UCSD-AML1 (cell line): ENCODE results near the gene ZNF197.
"Not testable (repeated sequence)": the region's sequence is repeated elsewhere in the genome, so short reads cannot be mapped to it uniquely, and the experiment has no call there.

Experiments used
- DNase-seq: peaks from one replicate; lab custom pipeline; 2025; ENCODE audit not compliant: unreplicated experiment; lab: John Stamatoyannopoulos, UW

ZNF197 gene

DNA sequence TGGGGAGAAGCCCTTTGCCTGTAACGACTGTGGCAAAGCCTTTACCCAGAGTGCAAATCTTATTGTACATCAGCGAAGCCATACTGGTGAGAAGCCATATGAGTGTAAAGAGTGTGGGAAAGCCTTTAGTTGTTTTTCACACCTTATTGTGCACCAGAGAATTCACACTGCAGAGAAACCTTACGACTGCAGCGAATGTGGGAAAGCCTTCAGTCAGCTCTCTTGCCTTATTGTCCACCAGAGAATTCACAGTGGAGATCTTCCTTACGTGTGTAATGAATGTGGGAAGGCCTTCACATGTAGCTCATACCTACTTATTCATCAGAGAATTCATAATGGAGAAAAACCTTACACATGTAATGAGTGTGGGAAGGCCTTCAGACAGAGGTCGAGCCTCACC is 34.6 kb downstream of the ZNF197 start:
- DNase-seq = no peak

DNA sequence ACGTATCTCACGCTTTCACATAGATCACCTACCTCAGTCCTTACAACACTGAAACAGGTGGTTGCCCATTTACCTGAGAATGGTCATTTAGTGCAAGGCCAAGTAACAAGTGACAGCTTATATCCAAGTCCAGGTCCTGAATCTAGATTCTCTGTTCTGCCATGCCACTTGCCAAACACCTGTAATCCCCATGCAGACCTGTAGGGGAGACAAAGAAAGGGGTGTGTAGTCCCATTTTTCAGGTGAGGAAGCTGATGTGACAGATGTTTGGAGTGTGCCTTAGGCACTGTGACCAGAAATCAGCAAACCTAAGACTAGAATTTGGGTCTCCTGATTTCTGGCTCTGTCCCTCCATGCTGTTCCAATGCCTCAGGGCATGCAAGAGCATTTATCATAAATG is 36.4 kb downstream of the ZNF197 start:
- DNase-seq = no peak

DNA sequence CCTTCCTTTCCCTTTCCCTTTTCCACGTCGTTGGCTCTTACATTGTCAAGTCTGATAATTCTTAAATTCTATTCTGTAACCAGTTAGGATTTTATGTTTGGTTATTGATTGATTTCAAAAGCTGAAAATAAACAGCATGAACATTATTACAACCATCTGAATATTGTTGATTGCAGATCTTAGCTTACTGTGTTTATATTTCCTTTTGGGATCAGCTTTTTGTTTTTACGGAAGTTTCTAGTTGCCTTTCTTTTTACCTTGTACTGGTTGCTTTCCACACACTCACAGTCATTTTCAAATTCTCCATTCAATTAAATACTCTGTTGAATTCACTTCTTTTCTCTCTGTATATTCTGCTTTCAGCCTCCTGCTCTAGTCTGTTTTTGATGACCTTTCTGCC is 40.3 kb downstream of the ZNF197 start:
- no peak for DNase-seq

DNA sequence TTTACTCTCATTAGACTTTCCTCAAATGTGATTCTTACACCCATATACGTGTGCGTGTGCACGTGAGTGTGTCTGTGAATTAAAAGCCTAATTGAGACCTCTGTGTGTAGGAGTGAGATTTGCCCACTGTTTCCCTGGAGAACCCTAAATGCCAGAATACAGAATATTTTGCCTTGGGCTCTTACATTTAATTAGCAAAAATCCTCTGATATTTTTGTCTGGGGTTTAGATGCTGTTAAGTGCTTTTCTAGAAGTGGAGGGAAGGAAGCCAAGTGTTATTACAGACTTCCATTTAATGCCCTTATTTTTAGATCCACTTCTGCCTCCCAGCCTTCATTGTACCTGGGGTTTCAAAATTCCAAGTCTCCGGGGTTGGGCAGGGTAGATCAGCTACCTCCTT is 41.5 kb downstream of the ZNF197 start:
- DNase-seq = no peak

DNA sequence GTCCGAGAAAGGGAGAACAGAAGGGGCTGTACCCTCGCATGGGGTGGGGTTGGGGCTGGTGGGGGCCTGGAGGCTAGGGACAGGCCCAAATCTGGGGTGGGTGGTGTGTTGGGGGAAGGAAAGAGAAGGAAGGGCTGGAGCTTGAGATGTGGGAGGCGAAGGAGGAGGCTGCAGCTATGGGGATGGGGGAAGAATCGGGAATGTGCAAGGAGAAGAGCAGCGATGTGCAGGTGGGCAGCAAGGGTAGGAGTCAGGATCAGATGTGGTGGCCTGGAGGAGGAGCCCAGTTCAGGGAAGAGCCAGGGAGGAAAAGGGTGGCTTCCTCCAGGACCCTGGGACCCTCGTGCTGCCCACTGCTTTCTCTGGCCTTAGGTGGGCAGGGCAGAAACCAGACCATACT is 44.9 kb downstream of the ZNF197 start:
- DNase-seq = no peak

DNA sequence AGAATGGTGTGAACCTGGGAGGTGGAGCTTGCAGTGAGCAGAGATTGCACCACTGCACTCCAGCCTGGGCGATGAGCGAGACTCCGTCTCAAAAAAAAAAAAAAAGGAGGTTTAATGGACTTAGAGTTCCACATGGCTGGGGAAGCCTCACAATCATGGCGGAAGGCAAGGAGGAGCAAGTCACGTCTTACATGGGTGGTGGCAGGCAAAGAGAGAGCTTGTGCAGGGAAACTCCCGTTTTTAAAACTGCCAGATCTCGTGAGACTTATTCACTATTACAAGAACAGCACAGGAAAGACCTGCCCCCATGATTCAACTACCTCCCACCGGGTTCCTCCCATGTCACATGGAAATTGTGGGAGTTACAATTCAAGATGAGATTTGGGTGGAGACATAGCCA is 48.6 kb downstream of the ZNF197 start:
- not testable (repeated sequence) for DNase-seq

DNA sequence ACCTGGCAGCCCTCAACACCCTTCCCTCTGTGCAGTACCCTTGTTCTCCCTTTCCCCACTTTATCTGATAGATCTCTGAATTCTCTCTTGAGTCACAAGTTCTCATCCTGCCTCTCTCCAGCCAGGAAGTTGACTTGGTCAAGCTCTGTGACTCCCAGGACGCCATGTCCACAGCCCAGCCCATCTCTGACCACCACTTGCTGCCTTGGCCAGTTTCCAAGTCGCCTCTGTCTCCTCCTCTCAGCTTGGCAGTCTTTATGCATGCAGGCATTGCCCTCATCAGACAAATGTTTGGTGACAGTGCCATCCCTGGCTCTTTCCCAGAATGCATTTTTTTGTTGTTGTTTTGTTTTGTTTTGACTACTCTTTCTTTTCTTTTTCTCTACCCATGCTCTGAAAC is 49.4 kb downstream of the ZNF197 start:
- no peak for DNase-seq

DNA sequence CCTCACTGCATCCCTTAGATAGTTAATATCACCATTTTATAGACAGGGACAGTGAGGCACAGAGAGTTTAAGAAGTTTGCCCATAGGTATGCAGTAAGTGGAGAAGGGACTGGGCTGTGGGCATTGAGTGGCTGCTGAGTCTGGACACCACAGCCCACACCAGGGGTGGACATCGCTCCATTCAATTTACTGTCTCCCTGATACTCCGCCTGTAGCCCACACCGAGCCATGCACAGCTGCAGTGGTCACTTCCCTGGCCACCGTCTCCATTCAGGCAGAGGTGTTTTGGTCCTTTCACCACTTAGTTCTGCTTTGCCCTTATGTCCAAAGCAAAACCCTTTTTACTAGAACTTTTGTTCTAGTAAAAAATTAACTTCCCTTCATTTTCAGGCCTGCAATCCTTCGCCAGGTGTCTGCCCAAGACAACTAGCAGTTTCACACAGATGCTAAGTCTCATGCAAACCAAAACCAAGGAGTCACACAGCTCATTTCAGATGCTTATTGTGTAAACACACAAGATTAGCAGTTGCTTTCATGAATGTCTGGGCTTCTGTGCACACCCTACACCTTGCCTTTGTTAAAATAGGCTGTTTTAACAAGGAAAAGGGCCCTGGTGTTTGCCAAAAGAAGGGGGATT is 53.8 kb downstream of the ZNF197 start:
- no peak for DNase-seq

DNA sequence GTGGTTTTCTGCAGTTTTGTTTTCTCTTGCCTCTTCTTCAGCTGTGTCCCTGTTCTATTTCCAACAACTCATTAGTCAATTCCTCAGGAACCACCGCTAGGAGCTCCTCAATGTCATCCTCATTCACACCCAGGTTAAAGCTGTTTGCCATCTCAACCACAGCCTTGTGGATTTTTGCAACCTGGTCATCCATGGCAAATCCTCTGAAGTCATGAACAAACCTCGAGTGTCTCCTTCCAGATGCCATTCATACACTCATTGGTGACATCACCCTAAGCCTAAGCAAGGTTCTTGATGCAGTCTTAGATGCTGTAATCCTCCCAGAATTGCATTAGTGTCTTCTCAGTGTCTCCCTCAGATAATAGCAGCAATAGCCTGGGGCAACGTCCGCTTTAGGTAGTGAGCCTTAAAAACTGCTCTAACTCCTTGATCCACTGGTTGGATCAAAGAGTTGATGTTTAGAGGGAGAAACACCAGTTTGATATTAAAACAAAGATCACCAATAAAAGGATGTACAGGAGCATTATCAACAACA is 56.2 kb downstream of the ZNF197 start:
- no peak for DNase-seq

DNA sequence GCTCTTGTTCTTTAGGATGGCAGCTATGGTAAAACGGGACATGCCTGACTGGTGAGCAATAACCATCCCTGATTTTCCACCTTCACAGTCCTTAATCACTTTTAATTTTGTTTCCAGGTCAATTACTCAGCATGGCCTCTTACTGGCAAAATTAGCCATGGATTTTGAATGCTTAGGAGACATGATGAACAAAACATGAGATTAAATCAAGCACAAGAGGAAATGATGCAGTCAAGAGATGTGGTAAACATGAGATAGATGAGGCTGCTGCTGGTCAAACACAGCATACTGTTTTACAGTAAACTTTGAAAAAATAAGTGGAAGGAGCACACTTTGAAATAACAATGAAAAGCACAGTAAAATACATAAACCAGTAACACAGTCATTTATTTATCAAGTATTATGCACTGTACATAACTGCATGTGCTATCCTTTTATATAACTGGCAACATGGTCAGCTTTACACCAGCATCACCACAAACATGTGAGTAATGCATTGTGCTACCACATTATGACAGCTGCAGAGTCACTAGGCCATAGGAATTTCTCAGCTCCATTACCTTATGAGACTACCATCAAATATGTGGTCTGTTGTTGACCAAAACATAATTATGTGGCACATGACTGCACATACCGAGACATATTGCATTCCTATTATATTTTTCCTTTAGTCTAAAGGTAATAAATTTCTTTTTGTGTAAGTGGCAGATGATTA is 57.5 kb downstream of the ZNF197 start:
- DNase-seq = no peak

DNA sequence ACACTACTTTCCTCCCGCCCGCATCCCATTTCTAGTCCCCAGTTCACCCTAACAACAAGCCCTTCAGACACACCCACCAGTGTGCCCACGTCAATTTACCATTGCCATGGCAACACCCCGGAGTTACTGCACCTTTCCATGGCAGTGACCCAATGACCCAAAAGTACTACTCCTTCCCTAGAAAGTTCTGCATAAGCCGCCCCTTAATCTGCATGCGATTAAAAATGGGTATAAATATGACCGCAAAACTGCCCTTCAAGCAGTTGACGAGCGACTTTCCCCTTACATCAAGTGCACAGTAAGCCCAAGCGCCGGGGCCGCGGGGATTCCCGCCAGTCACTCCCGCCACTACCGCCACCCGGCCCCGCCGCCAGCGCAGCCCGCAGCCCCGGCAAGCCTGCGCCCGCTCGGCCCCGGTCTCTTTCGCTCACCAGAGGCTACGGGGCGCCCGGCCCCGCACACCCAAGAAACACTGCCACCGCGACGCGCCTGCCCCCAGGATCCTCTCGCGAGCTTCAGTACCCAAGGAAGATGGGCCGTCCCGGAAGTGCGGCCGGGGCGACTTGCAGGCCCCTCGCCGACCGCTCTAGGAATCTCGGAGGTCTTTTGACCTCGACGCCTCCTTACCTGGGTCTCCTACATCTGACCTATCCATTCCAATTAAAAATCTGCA is 60.4 kb downstream of the ZNF197 start:
- DNase-seq = no peak

DNA sequence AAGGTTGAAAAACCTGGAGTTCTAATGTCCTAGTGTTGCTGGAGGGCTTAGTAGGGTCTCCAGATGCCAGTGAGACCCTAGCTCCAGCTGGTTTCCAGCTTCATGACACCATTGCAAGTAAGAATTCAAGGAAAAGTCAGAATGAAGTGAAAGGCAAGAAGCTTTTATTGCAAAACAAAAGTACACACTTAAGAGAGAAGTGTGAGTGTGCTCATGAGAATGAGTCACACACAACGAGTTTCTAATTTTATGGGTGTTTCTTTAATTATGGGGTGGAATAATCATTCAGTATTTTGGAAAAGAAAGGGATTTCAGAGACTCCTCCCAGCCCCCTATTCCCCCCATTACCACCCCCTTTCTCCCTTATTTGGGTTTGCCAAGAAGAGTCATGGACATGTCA is 63.1 kb downstream of the ZNF197 start:
- no peak for DNase-seq
